Peyer's patch (tissue), 4 donors: ENCODE data around the gene NOTCH3. TPM values are rescaled to one million over a fixed set of nuclear protein-coding genes. Genes with fewer than 3 reads are reported as not detected.

Experiments
- DNase-seq, 3 donors: peaks; one replicate each; pipeline ENCODE4 v3.0.0-alpha.2; 2017 to 2019
- H3K27ac ChIP-seq, 4 donors: fragments of 200-600 bp; sonication (generic); one replicate each; pipeline ENCODE4 v1.5.1; 2016 to 2019
- H3K27me3 ChIP-seq, 2 donors: fragments of 200-600 bp; sonication (generic); one replicate each; pipeline ENCODE4 v1.5.1; 2019
- H3K36me3 ChIP-seq, 3 donors: fragments of 200-600 bp; sonication (generic); one replicate each; pipeline ENCODE4 v1.5.1; 2016 to 2019
- H3K4me1 ChIP-seq, 4 donors: fragments of 200-600 bp; sonication (generic); one replicate each; pipeline ENCODE4 v1.5.1; 2016 to 2019
- H3K4me3 ChIP-seq, 4 donors: fragments of 200-600 bp; sonication (generic); 1 replicate in 3 of 4; 2 replicates in 1 of 4; pipeline ENCODE4 v1.5.1; 2016 to 2019; ENCODE audit warnings: mild to moderate bottlenecking in 1 of 4
- H3K9me3 ChIP-seq, 4 donors: fragments of 200-600 bp; sonication (generic); one replicate each; pipeline ENCODE4 v1.5.1; 2016 to 2019; ENCODE audit warnings: mild to moderate bottlenecking in 1 of 4
- CTCF ChIP-seq, 6 experiments: fragments of 450-650 bp in 4 of 6; fragments of 200-600 bp in 2 of 6; sonication (generic) in 1 of 6; IDR thresholded peaks; one replicate each; pipeline ENCODE4 v1.5.1; 2017 to 2019; ENCODE audit warnings: antibody characterized with exemption in 6 of 6, mild to moderate bottlenecking in 3 of 6, moderate library complexity in 1 of 6
- POLR2A ChIP-seq, 2 donors: fragments of 450-650 bp; IDR thresholded peaks; one replicate each; pipeline ENCODE4 v1.5.1; 2017; ENCODE audit warnings: antibody characterized with exemption in 2 of 2, mild to moderate bottlenecking in 2 of 2, moderate library complexity in 2 of 2
- total RNA-seq, 4 donors: library from RNA; depleted of rRNA; stranded (reverse); fragments of >200 nt; gene quantifications; one replicate each; pipeline ENCODE4 v1.1.0, GENCODE V29; 2016

The NOTCH3 gene
- total RNA-seq, 4 donors from 2014 or later = 2.6 to 16.5 (median 8.9) TPM

DNA sequence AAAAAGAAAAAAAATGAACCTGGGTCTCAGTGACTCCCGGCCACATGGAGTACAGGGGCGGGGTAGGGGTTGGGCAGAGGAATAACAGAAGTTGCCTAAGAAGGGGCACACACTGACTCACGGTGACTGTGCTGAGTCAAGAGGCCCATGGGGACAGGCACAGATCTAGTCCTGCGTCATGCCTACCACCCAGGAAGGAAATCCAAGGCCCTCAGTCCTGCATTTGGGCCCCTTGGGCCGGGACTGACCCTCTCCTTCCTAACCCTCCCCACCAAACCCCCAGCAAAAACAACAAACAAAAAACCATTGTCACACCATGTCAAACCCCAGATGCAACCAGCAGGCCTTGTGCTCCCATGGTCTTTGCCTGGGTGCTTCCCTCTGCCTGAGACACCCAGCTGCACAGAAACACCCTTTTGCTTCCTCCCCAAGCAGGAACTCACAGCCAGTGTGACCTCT lies 9.6 kb upstream of the NOTCH3 start:
- Histone ChIP-seq H3K4me3 (no peak overlapping the region), H3K27me3 (no peaks in the 10 kb centered on the region), H3K27ac (no peak overlapping the region), H3K4me1 (no peaks in the 10 kb centered on the region), H3K36me3 (no peaks in the 10 kb centered on the region), H3K9me3 (no peaks in the 10 kb centered on the region)
- TF ChIP-seq CTCF (IDR thresholded peaks at IDR 0.05) = no peak
- no peak for TF ChIP-seq POLR2A (IDR thresholded peaks at IDR 0.05)
- DNase-seq = peak in 1 of 3 donors; percentile 58

DNA sequence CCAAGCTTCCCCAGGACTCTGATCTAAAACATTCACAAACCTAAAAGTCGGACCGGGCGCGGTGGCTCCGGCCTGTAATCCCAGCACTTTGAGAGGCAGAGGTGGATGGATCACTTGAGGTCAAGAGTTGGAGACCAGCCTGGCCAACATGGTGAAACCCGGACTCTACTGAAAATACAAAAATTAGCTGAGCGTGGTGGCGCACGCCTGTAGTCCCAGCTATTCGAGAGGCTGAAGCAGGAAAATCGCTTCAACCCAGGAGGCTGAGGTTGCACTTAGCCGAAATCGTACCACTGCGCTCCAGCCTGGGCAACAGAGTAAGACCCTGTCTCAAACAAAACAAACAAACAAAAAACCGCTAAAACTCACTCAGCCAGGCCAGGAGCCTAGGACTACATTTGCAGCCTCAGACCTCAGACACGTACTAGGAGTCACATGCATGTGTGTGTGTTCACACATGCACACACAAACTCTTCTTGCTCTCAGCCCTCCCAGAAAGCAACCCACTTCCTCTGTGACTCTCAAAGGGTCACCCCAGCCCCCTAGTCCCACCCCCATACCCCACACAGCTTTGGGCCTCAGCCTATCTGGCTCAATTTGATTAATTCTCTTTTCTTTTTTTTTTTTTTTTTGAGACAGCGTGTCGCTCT lies 704 bp upstream of the NOTCH3 start:
- peaks cover 0 to 21% (median 6%) of the 10 kb centered on the region in 4 donors for H3K4me1 ChIP-seq
- TF ChIP-seq POLR2A (IDR thresholded peaks at IDR 0.05) = no peak
- no peak for TF ChIP-seq CTCF (IDR thresholded peaks at IDR 0.05)
- H3K27me3 ChIP-seq = peaks cover 0 to 8% of the 10 kb centered on the region in 2 donors
- no peak overlapping the region for H3K4me3 ChIP-seq
- no peak overlapping the region for H3K27ac ChIP-seq
- no peaks in the 10 kb centered on the region for H3K9me3 ChIP-seq
- DNase-seq = no peak
- H3K36me3 ChIP-seq = no peaks in the 10 kb centered on the region

DNA sequence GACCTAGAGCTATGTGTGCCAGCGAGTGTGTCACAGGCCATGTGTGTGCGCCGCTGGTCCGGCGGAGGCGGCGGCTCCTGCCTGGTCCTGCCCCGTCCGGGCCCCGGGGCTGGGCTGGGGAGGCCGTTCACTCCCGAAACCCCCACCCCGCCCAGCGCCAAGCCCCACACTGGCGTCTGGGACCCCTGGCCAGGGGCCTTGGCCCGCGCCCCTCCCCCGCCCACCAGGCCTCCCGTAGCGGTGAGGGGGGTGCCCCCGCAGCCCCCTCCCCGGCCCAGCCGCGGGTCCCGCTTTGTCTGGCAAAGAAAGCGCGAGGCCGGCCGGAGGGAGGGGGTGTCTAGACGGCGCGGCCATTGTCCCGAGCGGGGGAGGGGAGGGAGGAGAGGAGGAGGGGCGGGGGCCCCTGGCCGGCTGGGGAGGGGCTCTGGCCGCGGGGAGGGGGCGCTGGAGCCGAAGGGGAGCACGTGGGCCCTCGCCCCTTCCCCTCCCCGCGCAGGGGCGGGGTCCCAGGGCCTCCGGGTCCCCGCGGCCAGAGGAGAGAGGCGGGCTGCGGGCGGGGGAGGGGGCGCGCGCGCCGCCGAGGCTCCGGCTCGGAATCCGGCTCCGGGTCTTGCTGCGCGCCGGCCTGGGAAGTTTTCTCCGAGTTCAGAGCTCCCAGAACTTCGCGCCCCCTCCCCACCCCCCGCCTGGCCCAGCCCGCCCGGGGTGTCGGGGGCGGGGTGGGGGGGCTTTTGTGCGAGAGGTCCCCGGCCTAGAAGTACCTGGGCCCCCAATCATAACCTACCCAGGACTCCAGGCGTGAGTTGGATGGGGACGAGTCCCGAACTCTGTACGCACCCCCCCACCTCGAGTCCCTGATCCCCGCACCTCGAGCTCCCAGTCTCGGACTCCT lies 888 bp downstream of the NOTCH3 start:
- H3K4me3 ChIP-seq = peak overlapping the region; percentile 12 to 50 (median 36)
- H3K36me3 ChIP-seq = no peaks in the 10 kb centered on the region
- H3K9me3 ChIP-seq = no peaks in the 10 kb centered on the region
- peaks cover 0 to 31% (median 6%) of the 10 kb centered on the region in 4 donors for H3K4me1 ChIP-seq
- H3K27ac ChIP-seq = peak overlapping the region; percentile 2 to 53 (median 40)
- TF ChIP-seq CTCF (IDR thresholded peaks at IDR 0.05) (no peak), POLR2A (IDR thresholded peaks at IDR 0.05) (no peak)
- peaks cover 0 to 8% of the 10 kb centered on the region in 2 donors for H3K27me3 ChIP-seq
- no peak for DNase-seq

DNA sequence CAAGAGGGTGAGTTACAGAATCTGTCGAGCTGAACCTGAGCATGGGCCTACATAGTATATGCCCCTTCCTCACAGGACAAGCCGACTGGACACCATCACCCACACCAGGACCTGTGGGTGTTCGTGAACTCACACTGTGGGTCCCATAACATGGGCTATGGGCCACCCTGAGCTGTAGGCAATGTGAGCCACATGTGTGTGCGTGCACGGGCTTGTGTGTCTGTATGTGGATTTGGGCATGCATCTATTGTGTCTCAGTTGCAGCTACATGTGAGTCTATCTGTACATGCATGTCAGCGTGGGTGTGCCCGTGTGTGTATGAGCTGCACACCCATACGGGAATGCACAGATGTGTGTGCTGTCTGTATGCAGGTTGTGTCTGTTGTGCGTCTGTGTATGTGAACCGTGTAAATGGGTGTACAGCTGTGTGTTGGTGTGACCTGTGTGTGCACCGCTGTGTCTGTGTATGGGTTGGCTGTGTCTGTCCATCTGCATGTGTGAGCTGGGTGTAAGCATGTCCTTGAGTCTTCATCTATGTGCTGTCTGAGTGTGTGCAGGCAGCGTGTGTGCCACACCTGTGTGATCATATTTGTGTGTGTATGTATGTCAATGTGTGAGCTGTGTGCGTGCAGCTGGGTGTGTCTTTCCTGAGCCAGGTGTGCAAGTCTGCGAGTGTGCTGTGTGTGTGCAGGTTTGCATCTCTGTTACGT lies 1.7 kb downstream of the NOTCH3 start:
- H3K36me3 ChIP-seq = no peaks in the 10 kb centered on the region
- H3K4me3 ChIP-seq = peak overlapping the region in 1 of 4 donors; percentile 36
- no peaks in the 10 kb centered on the region for H3K9me3 ChIP-seq
- no peak overlapping the region for H3K27ac ChIP-seq
- H3K4me1 ChIP-seq = peaks cover 0 to 31% (median 6%) of the 10 kb centered on the region in 4 donors
- no peak for TF ChIP-seq CTCF (IDR thresholded peaks at IDR 0.05)
- no peak for TF ChIP-seq POLR2A (IDR thresholded peaks at IDR 0.05)
- no peak for DNase-seq
- peaks cover 0 to 8% of the 10 kb centered on the region in 2 donors for H3K27me3 ChIP-seq

GRCh38 chr19:15197942-15198341 lies 2.9 kb downstream of the NOTCH3 start:
- TF ChIP-seq POLR2A (IDR thresholded peaks at IDR 0.05) (no peak), CTCF (IDR thresholded peaks at IDR 0.05) (no peak)
- Histone ChIP-seq H3K27me3 (peaks cover 0 to 8% of the 10 kb centered on the region in 2 donors), H3K9me3 (no peaks in the 10 kb centered on the region), H3K36me3 (no peaks in the 10 kb centered on the region), H3K4me1 (peaks cover 0 to 31% (median 6%) of the 10 kb centered on the region in 4 donors), H3K4me3 (no peak overlapping the region), H3K27ac (no peak overlapping the region)
- no peak for DNase-seq
